Astrocyte (in vitro differentiated cells and primary cell): ENCODE results near the gene PPP2R3A. TPM values are rescaled to one million over a fixed set of nuclear protein-coding genes. Genes with fewer than 3 reads are reported as not detected.
A peak's percentile ranks its signal among the peaks of the same experiment; 100 is the strongest.
"Not testable (repeated sequence)": the region's sequence is repeated elsewhere in the genome, so short reads cannot be mapped to it uniquely, and the experiment has no call there.

ENCODE experiments used
- DNase-seq: peaks from one replicate; pipeline ENCODE4 v3.0.0-alpha.2; 2010; ENCODE audit warnings: low read depth
- FAIRE-seq: peaks from 2 replicates; lab custom pipeline; 2011; peaks lifted over from hg19 to GRCh38; lab: Jason Lieb, UNC
- H2AFZ ChIP-seq: 2 replicates; pipeline ENCODE4 v1.6.0; 2012; ENCODE audit warnings: low read depth, low read length, inconsistent platforms
- H3K27ac ChIP-seq: 2 replicates; pipeline ENCODE4 v1.5.1; 2011; ENCODE audit warnings: low read depth, low read length, inconsistent platforms
- H3K27me3 ChIP-seq: 2 replicates; pipeline ENCODE4 v1.6.0; 2011; ENCODE audit warnings: low read length, inconsistent platforms; ENCODE audit not compliant: insufficient read depth
- H3K36me3 ChIP-seq: 2 replicates; pipeline ENCODE4 v1.5.1; 2011; ENCODE audit warnings: low read length, inconsistent platforms; ENCODE audit not compliant: insufficient read depth
- H3K4me1 ChIP-seq: 2 replicates; pipeline ENCODE4 v1.5.1; 2011; ENCODE audit warnings: low read length, inconsistent platforms; ENCODE audit not compliant: insufficient read depth
- H3K4me2 ChIP-seq: 2 replicates; pipeline ENCODE4 v1.6.0; 2012; ENCODE audit warnings: low read length, inconsistent platforms
- H3K4me3 ChIP-seq: 2 replicates; pipeline ENCODE4 v1.5.1; 2011; ENCODE audit warnings: low read depth, mild to moderate bottlenecking, low read length, inconsistent platforms; ENCODE audit not compliant: insufficient read depth
- H3K79me2 ChIP-seq: 2 replicates; pipeline ENCODE4 v1.6.0; 2012; ENCODE audit warnings: mild to moderate bottlenecking, low read length, inconsistent platforms; ENCODE audit not compliant: insufficient read depth
- H3K9ac ChIP-seq: 2 replicates; pipeline ENCODE4 v1.6.0; 2012; ENCODE audit warnings: mild to moderate bottlenecking, low read length, inconsistent platforms
- H3K9me3 ChIP-seq: 2 replicates; pipeline ENCODE4 v1.5.1; 2012; ENCODE audit warnings: low read depth, mild to moderate bottlenecking, low read length, inconsistent platforms; ENCODE audit not compliant: insufficient read depth
- H4K20me1 ChIP-seq: 2 replicates; pipeline ENCODE4 v1.6.0; 2012; ENCODE audit warnings: low read length, inconsistent platforms; ENCODE audit not compliant: insufficient read depth
- H3K27ac Mint-ChIP-seq: one replicate; pipeline ENCODE4 v1.8.0; 2021; ENCODE audit warnings: mild to moderate bottlenecking, mixed read lengths; ENCODE audit not compliant: unreplicated experiment
- H3K27me3 Mint-ChIP-seq: one replicate; pipeline ENCODE4 v1.8.0; 2021; ENCODE audit warnings: low read depth, mixed read lengths; ENCODE audit not compliant: unreplicated experiment
- H3K36me3 Mint-ChIP-seq: one replicate; pipeline ENCODE4 v1.8.0; 2021; ENCODE audit warnings: low read depth, mixed read lengths; ENCODE audit not compliant: unreplicated experiment
- H3K4me1 Mint-ChIP-seq: one replicate; pipeline ENCODE4 v1.8.0; 2021; ENCODE audit warnings: low read depth, mixed read lengths; ENCODE audit not compliant: unreplicated experiment
- H3K4me3 Mint-ChIP-seq: one replicate; pipeline ENCODE4 v1.8.0; 2021; ENCODE audit warnings: mild to moderate bottlenecking, moderate library complexity, mixed read lengths; ENCODE audit not compliant: unreplicated experiment
- H3K9me3 Mint-ChIP-seq: one replicate; pipeline ENCODE4 v1.8.0; 2021; ENCODE audit warnings: mild to moderate bottlenecking, mixed read lengths; ENCODE audit not compliant: unreplicated experiment
- CTCF ChIP-seq: IDR thresholded peaks from 2 replicates; pipeline ENCODE4 v1.5.1; 2011; ENCODE audit warnings: low read depth, mild to moderate bottlenecking, inconsistent platforms, low read length, moderate library complexity; ENCODE audit not compliant: insufficient read depth
- EZH2 ChIP-seq: IDR thresholded peaks from 2 replicates; pipeline ENCODE4 v1.6.1; 2012; ENCODE audit warnings: mild to moderate bottlenecking, low read length, inconsistent platforms; ENCODE audit not compliant: insufficient read depth
- total RNA-seq: library from RNA; stranded (reverse); gene quantifications from 2 replicates; pipeline ENCODE4 v1.2.1, GENCODE V29; 2021

PPP2R3A gene
- total RNA-seq, 1 donor from 2014 or later = 18.7 TPM

GRCh38 chr3:136109499-136109898 lies 144.0 kb downstream of the PPP2R3A start:
- FAIRE-seq (no peak), DNase-seq (no peak)
- Mint-ChIP-seq H3K4me1 (peaks cover 8% of the 10 kb centered on the region), H3K4me3 (no peak overlapping the region), H3K36me3 (peaks cover 36% of the 10 kb centered on the region), H3K27me3 (no peaks in the 10 kb centered on the region), H3K9me3 (peaks cover 12% of the 10 kb centered on the region), H3K27ac (no peak overlapping the region)
- H2AFZ ChIP-seq = no peak overlapping the region
- no peak overlapping the region for H3K9ac ChIP-seq
- no peak overlapping the region for H3K4me3 ChIP-seq
- H4K20me1 ChIP-seq = no peaks in the 10 kb centered on the region
- peaks cover 3% of the 10 kb centered on the region for H3K36me3 ChIP-seq
- no peak overlapping the region for H3K4me2 ChIP-seq
- no peaks in the 10 kb centered on the region for H3K4me1 ChIP-seq
- TF ChIP-seq EZH2 = no peak
- TF ChIP-seq CTCF = no peak
- no peaks in the 10 kb centered on the region for H3K27me3 ChIP-seq
- H3K9me3 ChIP-seq = no peaks in the 10 kb centered on the region
- no peaks in the 10 kb centered on the region for H3K79me2 ChIP-seq
- H3K27ac ChIP-seq = no peak overlapping the region

DNA sequence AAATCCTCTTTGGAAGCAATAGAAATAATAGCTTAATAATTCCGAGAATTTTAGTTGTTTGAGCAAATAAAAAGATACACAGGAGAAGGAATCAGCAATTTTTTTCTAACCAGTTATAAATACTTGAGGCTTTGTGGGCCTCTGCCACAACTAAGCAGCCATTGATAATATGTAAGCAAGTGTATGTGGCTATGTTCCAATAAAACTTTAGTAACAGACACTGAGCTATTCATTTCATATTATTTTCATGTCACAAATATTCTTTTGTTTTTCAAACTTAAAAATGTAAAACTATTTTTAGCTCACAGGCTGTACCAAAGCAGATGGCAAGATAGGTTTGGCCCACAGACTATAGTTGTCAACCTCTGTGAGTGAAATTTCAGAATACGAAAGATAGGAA lies 145.0 kb downstream of the PPP2R3A start:
- H3K4me1 Mint-ChIP-seq = peaks cover 11% of the 10 kb centered on the region
- no peak overlapping the region for H3K4me3 Mint-ChIP-seq
- H3K27me3 Mint-ChIP-seq = no peaks in the 10 kb centered on the region
- DNase-seq (no peak), FAIRE-seq (no peak)
- Histone ChIP-seq H3K9ac (no peak overlapping the region), H3K27me3 (no peaks in the 10 kb centered on the region), H3K27ac (no peak overlapping the region), H2AFZ (no peak overlapping the region), H3K9me3 (no peaks in the 10 kb centered on the region), H3K79me2 (no peaks in the 10 kb centered on the region), H3K4me1 (no peaks in the 10 kb centered on the region), H3K4me3 (no peak overlapping the region), H3K36me3 (peaks cover 3% of the 10 kb centered on the region), H3K4me2 (no peak overlapping the region), H4K20me1 (no peaks in the 10 kb centered on the region)
- TF ChIP-seq EZH2 (no peak), CTCF (no peak)
- no peak overlapping the region for H3K27ac Mint-ChIP-seq
- peaks cover 19% of the 10 kb centered on the region for H3K9me3 Mint-ChIP-seq
- peaks cover 42% of the 10 kb centered on the region for H3K36me3 Mint-ChIP-seq

DNA sequence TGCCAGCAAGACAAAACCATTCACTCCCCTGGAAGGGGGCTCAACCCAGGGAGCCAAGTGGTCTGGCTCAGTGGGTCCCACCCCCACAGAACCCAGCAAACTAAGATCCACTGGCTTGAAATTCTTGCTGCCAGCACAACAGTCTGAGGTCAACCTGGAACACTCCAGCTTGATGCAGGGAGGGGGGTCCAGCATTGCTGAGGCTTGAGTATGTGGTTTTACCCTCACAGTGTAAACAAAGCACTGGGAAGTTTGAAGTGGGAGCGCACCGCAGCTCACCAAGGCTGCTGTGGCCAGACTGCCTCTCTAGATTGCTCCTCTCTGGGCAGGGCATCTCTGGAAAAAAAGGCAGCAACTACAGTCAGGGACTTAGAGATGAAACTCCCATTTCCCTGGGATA lies 148.9 kb downstream of the PPP2R3A start:
- Histone ChIP-seq H4K20me1 (no peaks in the 10 kb centered on the region), H3K9ac (no peak overlapping the region), H3K27me3 (no peaks in the 10 kb centered on the region), H3K4me1 (no peaks in the 10 kb centered on the region), H3K27ac (no peak overlapping the region), H3K4me3 (no peak overlapping the region), H3K9me3 (no peaks in the 10 kb centered on the region), H3K79me2 (no peaks in the 10 kb centered on the region), H2AFZ (no peak overlapping the region), H3K4me2 (no peak overlapping the region), H3K36me3 (no peaks in the 10 kb centered on the region)
- DNase-seq (peak; percentile 68), FAIRE-seq (no peak)
- peaks cover 7% of the 10 kb centered on the region for H3K4me1 Mint-ChIP-seq
- peak overlapping the region; percentile 47 for H3K27ac Mint-ChIP-seq
- TF ChIP-seq EZH2 = no peak
- TF ChIP-seq CTCF = no peak
- H3K4me3 Mint-ChIP-seq = peak overlapping the region; percentile 20
- H3K9me3 Mint-ChIP-seq = peaks cover 41% of the 10 kb centered on the region
- H3K36me3 Mint-ChIP-seq = peaks cover 53% of the 10 kb centered on the region
- no peaks in the 10 kb centered on the region for H3K27me3 Mint-ChIP-seq

DNA sequence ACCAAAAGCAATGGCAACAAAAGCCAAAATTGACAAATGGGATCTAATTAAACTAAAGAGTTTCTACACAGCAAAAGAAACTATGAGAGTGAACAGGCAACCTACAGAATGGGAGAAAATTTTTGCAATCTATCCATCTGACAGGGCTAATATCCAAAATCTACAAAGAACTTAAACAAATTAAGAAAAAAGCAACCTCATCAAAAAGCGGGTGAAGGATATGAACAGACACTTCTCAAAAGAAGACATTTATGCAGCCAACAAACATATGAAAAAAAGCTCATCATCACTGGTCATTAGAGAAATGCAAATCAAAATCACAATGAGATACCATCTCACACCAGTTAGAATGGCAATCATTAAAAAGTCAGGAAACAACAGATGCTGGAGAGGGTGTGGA lies 153.8 kb downstream of the PPP2R3A start:
- not testable (repeated sequence) for H3K27me3 ChIP-seq, H4K20me1 ChIP-seq, H2AFZ ChIP-seq, FAIRE-seq, H3K36me3 ChIP-seq, H3K27ac ChIP-seq, H3K4me3 ChIP-seq, H3K9me3 ChIP-seq, DNase-seq, H3K4me3 Mint-ChIP-seq, H3K4me1 Mint-ChIP-seq, H3K4me1 ChIP-seq, H3K27me3 Mint-ChIP-seq, H3K4me2 ChIP-seq, H3K27ac Mint-ChIP-seq, H3K9ac ChIP-seq, H3K79me2 ChIP-seq
- H3K9me3 Mint-ChIP-seq = peaks cover 30% of the 10 kb centered on the region
- H3K36me3 Mint-ChIP-seq = peaks cover 28% of the 10 kb centered on the region
